NCI-H2107 (cell line): Measurements from ENCODE around the gene DNALI1.
"Not testable (repeated sequence)": the region's sequence is repeated elsewhere in the genome, so short reads cannot be mapped to it uniquely, and the experiment has no call there.

Experiments
- DNase-seq: peaks from one replicate; lab custom pipeline; 2025; lab: John Stamatoyannopoulos, UW

DNALI1 gene

GRCh38 chr1:37556712-37557196 lies at the start of gene DNALI1:
Gene DNALI1 (plus strand): TSS chr1:37556940. CDS start chr1:37556995, 55 bp downstream.
- DNase-seq: no peak

GRCh38 chr1:37509181-37509580 lies 47.6 kb upstream of the DNALI1 start:
- DNase-seq: no peak

- no peak for DNase-seq
Measured at GRCh38 chr1:37513795-37514349, 42.9 kb upstream of the DNALI1 start.

- DNase-seq: peak; percentile 66
Measured at GRCh38 chr1:37514350-37515184, 42.2 kb upstream of the DNALI1 start, which contains the start of gene MEAF6. Gene MEAF6 (minus strand): TSS chr1:37514766. CDS start chr1:37514746, 20 bp downstream.

- no peak for DNase-seq
Measured at GRCh38 chr1:37515185-37516034, 41.3 kb upstream of the DNALI1 start.

- no peak for DNase-seq
Measured at GRCh38 chr1:37517569-37517968, 39.2 kb upstream of the DNALI1 start.

GRCh38 chr1:37518241-37518640 lies 38.5 kb upstream of the DNALI1 start:
- DNase-seq: not testable (repeated sequence)

GRCh38 chr1:37518929-37519328 lies 37.8 kb upstream of the DNALI1 start:
- DNase-seq: not testable (repeated sequence)

GRCh38 chr1:37519613-37520012 lies 37.1 kb upstream of the DNALI1 start:
- DNase-seq: no peak

- not testable (repeated sequence) for DNase-seq
Measured at GRCh38 chr1:37529888-37530287, 26.9 kb upstream of the DNALI1 start.

- DNase-seq: not testable (repeated sequence)
Measured at GRCh38 chr1:37532418-37533156, 24.2 kb upstream of the DNALI1 start.

- DNase-seq: no peak
Measured at GRCh38 chr1:37533317-37534093, 23.2 kb upstream of the DNALI1 start.

- peak; percentile 36 for DNase-seq
Measured at GRCh38 chr1:37537378-37537777, 19.4 kb upstream of the DNALI1 start.

- not testable (repeated sequence) for DNase-seq
Measured at GRCh38 chr1:37539154-37539553, 17.6 kb upstream of the DNALI1 start.

- DNase-seq: no peak
Measured at GRCh38 chr1:37540036-37540785, 16.5 kb upstream of the DNALI1 start.

GRCh38 chr1:37544530-37544929 lies 12.2 kb upstream of the DNALI1 start:
- no peak for DNase-seq

GRCh38 chr1:37545019-37545418 lies 11.7 kb upstream of the DNALI1 start:
- DNase-seq: no peak

- no peak for DNase-seq
Measured at GRCh38 chr1:37549341-37549740, 7.4 kb upstream of the DNALI1 start.

- no peak for DNase-seq
Measured at GRCh38 chr1:37553598-37553926, 3.2 kb upstream of the DNALI1 start.
